Measurements from ENCODE around the gene RARA.

DNA sequence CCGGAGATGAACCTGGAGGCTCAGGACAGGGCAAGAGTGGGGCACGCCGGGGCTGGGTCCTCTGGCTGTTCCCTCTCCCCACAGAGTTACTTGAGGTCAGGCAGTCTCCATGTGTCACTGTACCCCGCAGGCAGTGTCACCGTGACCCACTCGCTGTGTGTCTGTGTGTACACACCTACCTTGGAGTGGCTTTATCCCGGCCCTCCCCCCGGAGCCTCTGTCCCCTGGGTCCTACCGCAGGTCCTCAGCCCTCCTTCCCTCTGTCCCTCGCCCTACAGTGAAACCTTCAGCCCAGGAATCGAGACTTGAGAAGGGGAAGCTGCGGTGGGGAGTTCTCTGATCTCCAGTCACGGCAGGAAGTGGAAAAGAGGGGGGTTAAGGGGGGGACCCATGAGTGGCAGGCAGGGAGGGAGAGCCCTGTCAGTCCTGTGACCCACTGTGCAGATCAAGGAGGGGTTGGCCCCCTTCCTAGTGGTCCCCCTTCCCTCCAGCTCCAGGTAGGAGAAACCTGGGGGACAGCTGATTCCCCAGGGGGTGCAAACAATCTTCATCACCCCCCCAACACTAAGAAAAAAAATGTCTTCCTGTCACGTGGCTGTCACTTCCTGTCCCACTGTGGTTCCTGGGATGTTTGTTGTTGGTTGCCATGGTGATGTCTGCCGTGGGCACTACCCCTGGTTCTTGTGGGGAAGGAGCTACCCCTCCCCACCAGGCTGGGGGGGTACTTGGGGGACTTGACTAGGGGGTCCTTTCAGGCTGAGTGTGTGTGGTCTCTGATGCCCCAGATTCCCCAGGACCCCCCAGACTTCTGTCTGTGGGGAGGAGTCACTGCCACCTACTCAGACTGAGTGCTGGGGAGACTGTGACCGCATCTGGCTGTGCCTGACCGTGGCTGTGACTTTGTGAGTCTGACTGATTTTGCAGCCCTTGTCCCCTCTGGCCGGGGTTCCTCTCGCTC is 13.7 kb downstream of the RARA start:
- TF ChIP-seq, protein P1, sequence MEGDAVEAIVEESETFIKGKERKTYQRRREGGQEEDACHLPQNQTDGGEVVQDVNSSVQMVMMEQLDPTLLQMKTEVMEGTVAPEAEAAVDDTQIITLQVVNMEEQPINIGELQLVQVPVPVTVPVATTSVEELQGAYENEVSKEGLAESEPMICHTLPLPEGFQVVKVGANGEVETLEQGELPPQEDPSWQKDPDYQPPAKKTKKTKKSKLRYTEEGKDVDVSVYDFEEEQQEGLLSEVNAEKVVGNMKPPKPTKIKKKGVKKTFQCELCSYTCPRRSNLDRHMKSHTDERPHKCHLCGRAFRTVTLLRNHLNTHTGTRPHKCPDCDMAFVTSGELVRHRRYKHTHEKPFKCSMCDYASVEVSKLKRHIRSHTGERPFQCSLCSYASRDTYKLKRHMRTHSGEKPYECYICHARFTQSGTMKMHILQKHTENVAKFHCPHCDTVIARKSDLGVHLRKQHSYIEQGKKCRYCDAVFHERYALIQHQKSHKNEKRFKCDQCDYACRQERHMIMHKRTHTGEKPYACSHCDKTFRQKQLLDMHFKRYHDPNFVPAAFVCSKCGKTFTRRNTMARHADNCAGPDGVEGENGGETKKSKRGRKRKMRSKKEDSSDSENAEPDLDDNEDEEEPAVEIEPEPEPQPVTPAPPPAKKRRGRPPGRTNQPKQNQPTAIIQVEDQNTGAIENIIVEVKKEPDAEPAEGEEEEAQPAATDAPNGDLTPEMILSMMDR (IDR thresholded peaks at IDR 0.05), result no peak
- peak in 2 of 3 donors; percentile 46 to 51 for TF ChIP-seq POLR2AphosphoS5 (IDR thresholded peaks at IDR 0.05)

Data from stomach (tissue), 4 donors.